GM19023 (cell line): ENCODE data around the gene STRA8.

Experiments
- ATAC-seq: cut with Tn5 transposase; IDR thresholded peaks from one replicate; pipeline ENCODE4 v1.9.1; 2021; ENCODE audit warnings: mild to moderate bottlenecking, moderate library complexity; ENCODE audit not compliant: unreplicated experiment

Gene STRA8

GRCh38 chr7:135262623-135263320, 29.1 kb downstream of the STRA8 start:
- peak; percentile 60 for ATAC-seq

- no peak for ATAC-seq
Observed at GRCh38 chr7:135263321-135263970, 29.8 kb downstream of the STRA8 start.

- no peak for ATAC-seq
Observed at GRCh38 chr7:135265637-135266036, 32.0 kb downstream of the STRA8 start.

GRCh38 chr7:135269921-135270320, 36.3 kb downstream of the STRA8 start:
- ATAC-seq: no peak

- ATAC-seq: no peak
Observed at GRCh38 chr7:135270577-135271254, 37.1 kb downstream of the STRA8 start.

- ATAC-seq: no peak
Observed at GRCh38 chr7:135271255-135271615, 37.6 kb downstream of the STRA8 start.

- no peak for ATAC-seq
Observed at GRCh38 chr7:135272303-135272702, 38.7 kb downstream of the STRA8 start.

- no peak for ATAC-seq
Observed at GRCh38 chr7:135273581-135273980, 39.9 kb downstream of the STRA8 start.

GRCh38 chr7:135274495-135275268, 41.0 kb downstream of the STRA8 start:
- peak; percentile 83 for ATAC-seq

- ATAC-seq: no peak
Observed at GRCh38 chr7:135275971-135276580, 42.4 kb downstream of the STRA8 start.

GRCh38 chr7:135277161-135277560, 43.5 kb downstream of the STRA8 start:
- no peak for ATAC-seq

- ATAC-seq: peak; percentile 96
Observed at GRCh38 chr7:135281363-135281949, 47.8 kb downstream of the STRA8 start.

GRCh38 chr7:135282561-135283254, 49.1 kb downstream of the STRA8 start:
- ATAC-seq: no peak

GRCh38 chr7:135283959-135284638, 50.5 kb downstream of the STRA8 start:
- ATAC-seq: no peak

GRCh38 chr7:135285547-135286233, 52.1 kb downstream of the STRA8 start:
- ATAC-seq: no peak

- ATAC-seq: no peak
Observed at GRCh38 chr7:135286876-135287275, 53.2 kb downstream of the STRA8 start.

GRCh38 chr7:135290594-135290993, 57.0 kb downstream of the STRA8 start:
- no peak for ATAC-seq

- ATAC-seq: no peak
Observed at GRCh38 chr7:135291809-135292253, 58.2 kb downstream of the STRA8 start.

- no peak for ATAC-seq
Observed at GRCh38 chr7:135299235-135299634, 65.6 kb downstream of the STRA8 start.
